Measurements from ENCODE around the gene SAPCD2. TPM values are rescaled to one million over a fixed set of nuclear protein-coding genes. Genes with fewer than 3 reads are reported as not detected.

The SAPCD2 gene
- total RNA-seq, 1 donor from 2014 or later, result 1.4 TPM

DNA sequence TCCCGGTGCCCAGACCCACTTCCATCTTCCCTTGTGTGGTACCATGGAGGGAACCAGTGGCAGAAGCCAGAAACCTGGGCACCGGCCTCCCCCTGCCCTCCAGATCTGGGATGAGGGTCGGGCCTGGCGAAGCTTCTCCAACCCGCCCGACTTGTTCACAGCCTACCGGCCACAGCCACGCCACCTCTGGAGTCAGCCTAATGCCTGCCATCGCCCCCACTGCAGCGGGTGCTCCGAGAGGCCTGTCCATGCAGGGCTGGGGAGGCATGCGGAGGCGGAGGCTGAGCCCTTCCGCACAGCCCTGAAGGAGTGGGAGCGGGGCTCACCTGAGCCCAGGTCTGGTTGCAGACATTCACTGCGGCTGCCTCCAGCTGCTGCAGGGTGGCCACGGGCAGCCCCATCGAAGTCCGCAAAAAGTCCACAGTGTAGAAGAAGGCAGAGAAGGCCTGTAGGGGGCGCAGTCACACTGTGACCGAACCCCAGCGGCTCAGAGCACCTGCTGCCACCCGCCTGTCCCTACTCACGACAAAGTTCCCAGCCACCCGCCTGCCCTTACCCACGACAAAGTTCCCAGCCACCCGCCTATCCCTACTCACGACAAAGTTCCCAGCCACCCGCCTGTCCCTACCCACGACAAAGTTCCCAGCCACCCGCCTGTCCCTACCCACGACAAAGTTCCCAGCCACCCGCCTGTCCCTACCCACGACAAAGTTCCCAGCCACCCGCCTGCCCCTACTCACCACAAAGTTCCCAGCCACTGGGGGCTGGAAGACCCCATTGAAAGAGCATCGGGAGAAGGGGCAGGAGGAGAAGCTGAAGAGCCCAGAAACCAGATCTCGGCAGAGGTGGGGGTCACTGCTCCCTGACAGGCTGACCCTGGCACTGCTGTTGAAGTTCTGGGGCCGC, 20.6 kb downstream of the SAPCD2 start:
- peak; percentile 50 to 71 for DNase-seq (ENCODE audit: low read depth in 2 of 2)

DNA sequence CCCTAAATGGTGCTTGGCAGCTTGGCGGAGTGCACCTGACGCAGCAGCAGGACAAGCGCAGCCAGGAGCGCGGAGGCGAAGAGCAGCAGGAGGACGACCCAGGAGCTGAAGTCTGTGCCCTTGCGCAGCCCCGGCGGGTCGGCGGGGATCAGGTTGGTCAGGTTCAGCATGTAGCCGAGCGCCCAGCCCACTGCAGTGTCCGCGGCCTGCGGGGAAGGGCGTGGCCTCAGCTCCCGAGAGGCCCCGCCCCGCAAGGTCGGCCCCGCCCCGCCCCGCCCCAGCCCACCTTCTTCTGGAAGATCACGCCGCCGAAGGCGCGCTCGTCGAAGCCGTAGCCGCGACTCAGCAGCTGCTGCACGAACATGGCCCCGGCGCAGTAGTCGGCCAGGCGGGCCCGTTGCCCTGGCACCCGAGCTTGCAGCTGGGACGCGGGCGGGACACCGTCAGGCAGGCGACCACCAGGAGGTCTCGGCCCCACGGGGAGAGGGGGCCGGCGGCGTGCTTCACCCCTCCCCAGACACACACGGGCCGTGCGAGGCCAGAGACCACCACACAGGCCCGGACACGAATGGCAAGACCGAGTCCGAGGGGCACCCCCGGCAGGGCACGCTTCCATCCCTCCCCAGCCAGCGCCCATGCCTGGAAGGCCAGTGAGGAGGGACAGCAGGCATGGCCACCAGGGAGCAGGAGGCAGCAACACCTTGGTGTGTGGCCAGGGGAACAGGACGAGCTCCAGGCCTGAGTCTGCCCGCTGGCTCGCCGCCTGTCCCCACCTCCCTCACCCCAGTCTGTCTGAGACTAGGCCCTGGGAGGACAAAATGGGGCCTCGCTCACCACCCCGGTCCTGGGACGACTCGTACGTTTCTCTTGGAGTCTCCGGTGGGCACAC, 21.5 kb downstream of the SAPCD2 start:
- no peak for DNase-seq (ENCODE audit: low read depth in 2 of 2)

GRCh38 chr9:137046088-137046787, 24.1 kb downstream of the SAPCD2 start, which contains the start of gene NPDC1:
NPDC1 (minus strand) TSS chr9:137046177; CDS start chr9:137045989, 188 bp downstream.
- DNase-seq (ENCODE audit: low read depth in 2 of 2), result peak; percentile 80 to 87

GRCh38 chr9:137045294-137046087, 24.9 kb downstream of the SAPCD2 start:
- peak; percentile 58 to 69 for DNase-seq (ENCODE audit: low read depth in 2 of 2)

GRCh38 chr9:137044502-137045177, 25.7 kb downstream of the SAPCD2 start:
- DNase-seq (ENCODE audit: low read depth in 2 of 2), result peak in 1 of 2 donors; percentile 36

- DNase-seq (ENCODE audit: low read depth in 2 of 2), result no peak
Observed at GRCh38 chr9:137044037-137044436, 26.3 kb downstream of the SAPCD2 start.

DNA sequence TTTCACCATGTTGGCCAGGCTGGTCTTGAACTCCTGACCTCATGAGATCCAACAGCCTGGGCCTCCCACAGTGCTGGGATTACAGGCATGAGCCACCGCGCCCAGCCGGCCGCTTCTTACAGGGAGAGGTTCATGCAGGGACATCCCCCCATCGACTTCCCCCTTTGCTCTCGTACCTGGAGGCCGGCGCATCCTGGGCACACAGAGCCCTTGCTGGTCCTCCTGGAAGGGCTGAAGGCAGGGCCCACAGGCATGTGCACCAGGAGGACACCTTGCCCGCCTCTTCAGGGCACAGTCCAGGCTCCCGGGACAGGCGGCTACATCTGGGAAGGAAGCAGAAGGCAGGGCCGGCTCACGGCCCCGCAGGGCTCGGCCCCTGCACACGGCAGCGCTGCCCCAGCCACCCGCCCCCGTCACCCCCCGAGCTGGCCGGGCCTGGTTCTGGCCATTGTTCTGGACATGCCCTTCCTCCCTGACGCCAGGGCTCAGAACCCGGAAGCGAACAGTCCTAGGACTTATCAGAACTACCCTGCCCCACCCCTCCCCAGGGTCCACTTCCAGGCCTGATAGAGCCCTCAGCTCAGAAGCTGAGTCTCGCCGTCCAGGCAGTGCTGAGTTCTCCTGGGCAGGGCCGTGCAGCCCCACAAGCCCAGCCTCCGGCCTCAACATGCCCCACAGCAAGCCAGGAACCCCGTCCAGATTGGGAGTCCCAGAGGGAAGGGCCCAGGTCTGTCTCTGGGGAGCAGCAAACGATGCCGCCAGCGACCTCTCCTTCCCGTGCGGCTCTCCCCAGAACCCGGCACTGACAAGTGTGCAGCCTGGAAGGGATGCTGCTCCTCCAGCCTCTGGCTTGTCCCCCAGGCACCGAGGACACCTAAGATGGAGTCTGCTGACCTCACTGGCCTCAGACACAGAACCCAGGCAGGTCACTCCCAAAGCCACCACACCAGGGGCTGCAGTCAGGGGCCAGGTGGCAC, 27.3 kb downstream of the SAPCD2 start:
- peak; percentile 34 to 41 for DNase-seq (ENCODE audit: low read depth in 2 of 2)

- peak; percentile 32 to 39 for DNase-seq (ENCODE audit: low read depth in 2 of 2)
Observed at GRCh38 chr9:137041124-137041523, 29.2 kb downstream of the SAPCD2 start.

DNA sequence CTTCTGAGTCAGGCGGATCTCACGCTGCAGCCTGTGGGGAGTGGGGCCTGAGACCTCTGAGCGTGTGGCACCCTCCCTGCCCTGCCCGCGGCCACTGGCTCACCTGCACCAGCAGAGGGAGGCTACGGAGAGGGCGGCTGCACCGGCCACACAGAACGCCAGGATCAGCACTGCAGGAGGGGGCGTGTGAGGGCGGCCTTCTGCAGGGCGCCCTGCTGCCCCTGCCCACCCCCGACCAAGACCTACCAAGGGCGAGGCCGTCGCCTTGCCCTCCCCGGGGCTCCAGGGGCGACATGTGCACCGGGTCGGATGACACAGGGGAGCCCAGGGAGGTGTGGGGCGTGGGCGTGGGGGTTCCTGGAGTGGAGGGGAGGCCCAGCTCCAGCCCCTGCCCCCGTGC, 29.8 kb downstream of the SAPCD2 start:
- DNase-seq (ENCODE audit: low read depth in 2 of 2), result no peak

GRCh38 chr9:137039611-137040366, 30.6 kb downstream of the SAPCD2 start:
- DNase-seq (ENCODE audit: low read depth in 2 of 2), result no peak

DNA sequence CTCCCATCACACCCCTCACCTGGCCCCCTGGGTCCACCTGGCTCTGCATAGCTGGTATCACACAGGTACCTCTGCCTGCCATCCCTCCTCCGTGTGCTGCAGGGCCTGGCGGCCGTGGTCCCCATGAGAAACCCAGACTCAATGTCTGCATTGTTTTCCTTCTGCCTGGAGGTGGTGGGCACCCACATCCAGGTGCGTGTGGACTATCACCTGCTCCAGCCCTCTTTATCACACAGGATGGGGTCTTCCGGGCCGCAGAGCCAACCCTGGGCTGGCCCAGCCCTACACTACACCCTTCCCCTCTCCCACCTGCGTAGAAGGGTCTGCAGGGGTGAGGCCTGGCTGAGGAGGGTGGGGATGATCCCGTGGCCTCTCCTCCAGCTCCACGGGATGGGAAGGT, 31.4 kb downstream of the SAPCD2 start:
- DNase-seq (ENCODE audit: low read depth in 2 of 2), result no peak

DNA sequence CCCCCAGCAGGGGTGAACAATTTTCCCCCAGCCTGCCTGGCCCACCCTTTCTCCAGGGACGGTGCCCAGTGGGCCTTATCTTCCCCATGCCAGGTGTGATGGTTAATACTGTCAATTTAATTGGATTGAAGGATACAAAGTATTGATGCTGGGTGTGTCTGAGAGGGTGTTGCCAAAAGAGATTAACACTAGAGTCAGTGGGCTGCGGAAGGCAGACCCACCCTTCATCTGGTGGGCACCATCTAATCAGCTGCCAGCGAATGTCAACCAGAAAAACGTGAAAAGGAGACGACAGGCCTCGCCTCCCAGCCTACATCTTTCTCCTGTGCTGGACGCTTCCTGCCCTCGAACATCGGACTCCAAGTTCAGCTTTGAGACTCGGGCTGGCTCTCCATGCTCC, 32.9 kb downstream of the SAPCD2 start:
- DNase-seq (ENCODE audit: low read depth in 2 of 2), result no peak

DNA sequence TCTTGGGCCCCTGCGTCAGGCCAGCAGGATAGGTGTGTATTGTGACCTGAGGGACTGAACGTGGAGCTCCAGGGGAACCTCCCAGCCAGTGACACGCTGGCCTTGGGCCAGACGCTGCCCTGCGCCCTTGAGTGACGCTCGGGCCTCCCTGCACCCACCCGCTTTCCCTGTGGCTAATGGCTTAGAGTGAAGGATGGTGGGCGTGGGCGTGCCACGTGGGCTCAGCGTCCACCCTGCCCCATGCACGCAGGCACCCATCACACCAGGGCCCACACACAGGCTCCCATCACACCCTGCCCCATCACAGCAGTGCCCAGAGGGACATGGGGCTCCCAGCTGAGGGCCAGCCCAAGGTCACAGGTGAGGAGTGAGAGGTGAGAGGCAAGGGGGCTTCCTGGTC, 33.3 kb downstream of the SAPCD2 start:
- no peak for DNase-seq (ENCODE audit: low read depth in 2 of 2)

DNA sequence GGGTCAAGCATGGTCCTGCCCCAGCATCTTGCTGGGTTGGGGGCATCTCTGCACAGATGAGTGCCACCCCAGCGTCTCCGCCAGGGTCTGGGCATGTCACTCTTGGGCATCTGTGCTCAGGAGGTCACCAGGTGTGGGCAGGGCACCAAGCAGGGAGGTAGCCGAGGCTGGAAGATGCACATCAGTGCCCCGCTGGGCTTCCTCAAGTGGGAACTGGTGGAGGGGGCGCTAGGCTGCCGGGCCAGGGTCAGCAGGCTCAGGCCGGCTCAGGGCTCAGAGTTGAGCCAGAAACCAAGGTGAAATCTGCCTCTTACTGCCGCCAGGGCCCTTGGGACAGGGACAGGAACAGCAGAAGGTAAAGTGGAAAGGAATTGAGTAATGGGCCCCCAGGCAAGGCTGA, 34.4 kb downstream of the SAPCD2 start:
- no peak for DNase-seq (ENCODE audit: low read depth in 2 of 2)

- DNase-seq (ENCODE audit: low read depth in 2 of 2), result no peak
Observed at GRCh38 chr9:137035507-137035834, 34.9 kb downstream of the SAPCD2 start.

GRCh38 chr9:137034709-137035506, 35.4 kb downstream of the SAPCD2 start:
- DNase-seq (ENCODE audit: low read depth in 2 of 2), result peak; percentile 85 to 92

- no peak for DNase-seq (ENCODE audit: low read depth in 2 of 2)
Observed at GRCh38 chr9:137034039-137034708, 36.2 kb downstream of the SAPCD2 start.

Data from lung microvascular endothelial cell (primary cell).